Lower lobe of right lung (tissue), 2 donors: ENCODE data around the gene WAC. TPM values are rescaled to one million over a fixed set of nuclear protein-coding genes. Genes with fewer than 3 reads are reported as not detected.

ENCODE experiments used
- ATAC-seq, 2 donors: fragments of 200-7000 bp; cut with Tn5 transposase; one replicate each; pipeline ENCODE4 v1.9.1; 2020 to 2022; ENCODE audit warnings: mild to moderate bottlenecking in 2 of 2, moderate library complexity in 2 of 2
- DNase-seq: peaks from one replicate; pipeline ENCODE4 v3.0.0-alpha.2; 2020
- H3K27ac ChIP-seq: fragments of 200-600 bp; one replicate; pipeline ENCODE4 v1.8.0; 2022
- H3K27me3 ChIP-seq: fragments of 200-600 bp; one replicate; pipeline ENCODE4 v1.8.0; 2022; ENCODE audit warnings: low read depth
- H3K36me3 ChIP-seq: fragments of 200-600 bp; one replicate; pipeline ENCODE4 v1.8.0; 2022; ENCODE audit warnings: mild to moderate bottlenecking
- H3K4me1 ChIP-seq: fragments of 200-600 bp; one replicate; pipeline ENCODE4 v1.8.0; 2022
- H3K4me3 ChIP-seq: fragments of 200-600 bp; one replicate; pipeline ENCODE4 v1.8.0; 2022; ENCODE audit warnings: mild to moderate bottlenecking
- H3K9me3 ChIP-seq: fragments of 200-600 bp; one replicate; pipeline ENCODE4 v1.8.0; 2022
- intact Hi-C: fragments of 100-400 bp; cut with DNase I; formaldehyde crosslinking; loops from one replicate; pipeline ENCODE4 v1.11.0; 2022
- total RNA-seq: library from RNA; stranded (reverse); fragmentation: NEBNext Ultra II Directional; extraction: Animal tissue kit (Norgen Biotek cat#: 25700); gene quantifications from one replicate; pipeline ENCODE4 v1.2.1, GENCODE V29; 2021
- TF ChIP-seq, protein P1 (sequence below): fragments of 200-600 bp; IDR thresholded peaks from one replicate; pipeline ENCODE4 v1.8.0; 2022; ENCODE audit warnings: antibody characterized with exemption, mild to moderate bottlenecking
- donor health status: DM: no; HTN: yes; CAD: no; lungs with severe emphysema.

Gene WAC
- total RNA-seq, 1 donor from 2014 or later, result 123 TPM

DNA sequence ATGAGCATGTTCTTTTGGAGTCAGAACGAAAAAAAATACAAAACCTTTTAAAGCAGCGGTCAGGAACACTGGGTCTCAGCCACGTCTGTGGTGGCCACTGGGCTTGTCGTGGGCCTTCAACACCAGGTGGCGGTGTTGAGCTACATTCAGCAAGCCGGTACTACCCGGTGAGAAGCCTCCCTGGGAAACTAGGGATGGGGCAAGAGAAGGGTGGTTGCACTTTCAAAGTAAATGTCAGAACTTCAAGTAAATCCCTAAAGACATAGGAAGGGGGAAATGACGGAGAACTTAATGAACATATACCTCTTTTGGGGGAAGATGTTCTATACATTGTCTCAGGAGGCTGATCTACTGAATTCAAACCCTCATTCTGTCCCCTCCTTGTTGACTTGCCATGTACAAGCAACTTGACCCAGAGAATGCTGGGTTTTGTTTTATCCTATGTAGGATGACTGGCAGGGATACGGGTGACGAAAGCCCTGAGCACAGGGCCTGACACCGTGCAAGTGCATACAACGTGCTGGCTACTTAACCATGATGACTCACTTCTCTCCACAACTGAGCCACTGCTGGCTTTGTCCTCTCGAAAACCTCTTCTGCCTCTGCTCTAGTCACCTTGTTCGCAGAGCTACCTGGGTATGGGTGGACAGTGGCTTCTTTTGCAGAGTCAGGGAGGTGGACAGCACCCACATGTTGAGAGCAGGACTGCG is 95.4 kb downstream of the WAC start:
- intact Hi-C loops, result no loop called here
- H3K9me3 ChIP-seq, result no peaks in the 10 kb centered on the region

DNA sequence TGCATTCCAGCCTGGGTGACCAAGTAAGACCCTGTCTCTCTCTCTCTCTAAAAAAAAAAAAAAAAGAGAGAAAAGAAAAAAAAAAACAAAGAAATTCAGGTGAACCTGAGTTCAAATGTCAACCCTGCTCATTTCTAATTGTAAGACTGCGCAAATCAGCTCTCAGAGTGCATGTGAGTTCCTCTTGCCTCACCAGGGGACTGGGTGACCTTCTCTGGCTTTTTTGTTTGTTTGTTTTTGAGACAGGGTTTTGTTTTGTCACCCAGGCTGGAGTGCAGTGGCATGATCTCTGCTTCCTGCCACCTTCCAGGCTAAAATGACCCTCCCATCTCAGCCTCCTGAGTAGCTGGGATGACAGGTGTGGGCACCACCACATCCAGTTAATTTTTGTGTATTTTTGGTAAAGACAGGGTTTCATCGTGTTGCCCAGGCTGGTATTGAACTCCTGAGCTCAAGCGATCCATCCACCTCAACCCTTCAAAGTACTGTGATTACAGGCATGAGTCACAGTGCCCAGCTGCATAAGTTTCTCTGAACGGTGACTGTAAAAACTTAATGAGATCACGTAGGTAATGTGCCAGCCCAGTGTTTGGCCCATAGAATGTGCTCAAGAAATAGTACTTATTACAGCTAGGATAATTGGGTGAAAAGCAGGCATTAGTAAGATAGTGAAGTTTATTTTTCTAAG is 99.1 kb downstream of the WAC start:
- no peaks in the 10 kb centered on the region for H3K4me1 ChIP-seq
- peaks cover 5% of the 10 kb centered on the region for H3K27me3 ChIP-seq
- no peak for ATAC-seq
- no peak for DNase-seq
- no peaks in the 10 kb centered on the region for H3K9me3 ChIP-seq
- no peaks in the 10 kb centered on the region for H3K36me3 ChIP-seq
- TF ChIP-seq, protein P1, sequence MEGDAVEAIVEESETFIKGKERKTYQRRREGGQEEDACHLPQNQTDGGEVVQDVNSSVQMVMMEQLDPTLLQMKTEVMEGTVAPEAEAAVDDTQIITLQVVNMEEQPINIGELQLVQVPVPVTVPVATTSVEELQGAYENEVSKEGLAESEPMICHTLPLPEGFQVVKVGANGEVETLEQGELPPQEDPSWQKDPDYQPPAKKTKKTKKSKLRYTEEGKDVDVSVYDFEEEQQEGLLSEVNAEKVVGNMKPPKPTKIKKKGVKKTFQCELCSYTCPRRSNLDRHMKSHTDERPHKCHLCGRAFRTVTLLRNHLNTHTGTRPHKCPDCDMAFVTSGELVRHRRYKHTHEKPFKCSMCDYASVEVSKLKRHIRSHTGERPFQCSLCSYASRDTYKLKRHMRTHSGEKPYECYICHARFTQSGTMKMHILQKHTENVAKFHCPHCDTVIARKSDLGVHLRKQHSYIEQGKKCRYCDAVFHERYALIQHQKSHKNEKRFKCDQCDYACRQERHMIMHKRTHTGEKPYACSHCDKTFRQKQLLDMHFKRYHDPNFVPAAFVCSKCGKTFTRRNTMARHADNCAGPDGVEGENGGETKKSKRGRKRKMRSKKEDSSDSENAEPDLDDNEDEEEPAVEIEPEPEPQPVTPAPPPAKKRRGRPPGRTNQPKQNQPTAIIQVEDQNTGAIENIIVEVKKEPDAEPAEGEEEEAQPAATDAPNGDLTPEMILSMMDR, result no peak
- no peak overlapping the region for H3K27ac ChIP-seq
- no peak overlapping the region for H3K4me3 ChIP-seq
- intact Hi-C loops, result no loop called here

More for the DNA sequence above, 95.4 kb downstream of the WAC start:
- H3K4me3 ChIP-seq, result no peak overlapping the region
- peaks cover 5% of the 10 kb centered on the region for H3K27me3 ChIP-seq
- DNase-seq (peak; percentile 82), ATAC-seq (peak; percentile 93 to 94)
- H3K36me3 ChIP-seq, result no peaks in the 10 kb centered on the region
- H3K27ac ChIP-seq, result no peak overlapping the region
- no peaks in the 10 kb centered on the region for H3K4me1 ChIP-seq
- TF ChIP-seq, protein P1, result peak; percentile 95

- DNase-seq, result no peak
- no peaks in the 10 kb centered on the region for H3K4me1 ChIP-seq
- H3K27ac ChIP-seq, result no peak overlapping the region
- TF ChIP-seq, protein P1, result no peak
- H3K27me3 ChIP-seq, result peaks cover 5% of the 10 kb centered on the region
- H3K9me3 ChIP-seq, result no peaks in the 10 kb centered on the region
- no peaks in the 10 kb centered on the region for H3K36me3 ChIP-seq
- ATAC-seq, result no peak
- H3K4me3 ChIP-seq, result no peak overlapping the region
- intact Hi-C loops, result no loop called here
These were observed 99.6 kb downstream of the WAC start for GRCh38 chr10:28632584-28632945.

GRCh38 chr10:28633750-28634149 is 100.8 kb downstream of the WAC start:
- TF ChIP-seq, protein P1, result no peak
- Histone ChIP-seq H3K4me3 (no peak overlapping the region), H3K27ac (no peak overlapping the region), H3K4me1 (no peaks in the 10 kb centered on the region), H3K9me3 (peaks cover 9% of the 10 kb centered on the region), H3K27me3 (peaks cover 5% of the 10 kb centered on the region), H3K36me3 (no peaks in the 10 kb centered on the region)
- intact Hi-C loops, result no loop called here
- no peak for DNase-seq
- no peak for ATAC-seq

DNA sequence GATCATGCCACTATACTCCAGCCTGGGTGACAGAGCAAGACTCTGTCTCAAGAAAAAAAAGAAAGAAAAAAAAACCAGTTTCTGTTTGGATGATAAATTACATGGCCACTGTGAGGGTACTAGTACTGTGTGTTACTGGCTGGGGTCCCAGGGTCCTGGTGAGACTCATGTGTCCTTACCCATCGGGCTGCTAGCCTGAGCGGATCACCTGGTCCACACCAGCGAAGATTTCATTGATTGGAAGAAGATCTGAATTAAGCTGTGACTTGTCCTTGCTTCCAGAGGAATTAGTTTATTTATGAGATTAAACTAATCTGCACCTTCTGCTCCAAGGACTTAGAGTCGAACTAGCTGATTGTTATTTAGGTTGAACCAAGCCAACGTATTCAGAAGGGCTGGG is 104.4 kb downstream of the WAC start:
- DNase-seq, result no peak
- Histone ChIP-seq H3K9me3 (peaks cover 10% of the 10 kb centered on the region), H3K36me3 (no peaks in the 10 kb centered on the region), H3K4me1 (no peaks in the 10 kb centered on the region), H3K27me3 (no peaks in the 10 kb centered on the region), H3K4me3 (no peak overlapping the region), H3K27ac (no peak overlapping the region)
- ATAC-seq, result no peak
- TF ChIP-seq, protein P1, result no peak
- intact Hi-C loops, result no loop called here
